NCI-H2107 treated with DMSO at 0.1 percent for 48 hours (cell line): ENCODE data around the gene PHC2.

Experiments
- DNase-seq: peaks from one replicate; lab custom pipeline; 2025; ENCODE audit not compliant: unreplicated experiment; lab: John Stamatoyannopoulos, UW

Gene PHC2

DNA sequence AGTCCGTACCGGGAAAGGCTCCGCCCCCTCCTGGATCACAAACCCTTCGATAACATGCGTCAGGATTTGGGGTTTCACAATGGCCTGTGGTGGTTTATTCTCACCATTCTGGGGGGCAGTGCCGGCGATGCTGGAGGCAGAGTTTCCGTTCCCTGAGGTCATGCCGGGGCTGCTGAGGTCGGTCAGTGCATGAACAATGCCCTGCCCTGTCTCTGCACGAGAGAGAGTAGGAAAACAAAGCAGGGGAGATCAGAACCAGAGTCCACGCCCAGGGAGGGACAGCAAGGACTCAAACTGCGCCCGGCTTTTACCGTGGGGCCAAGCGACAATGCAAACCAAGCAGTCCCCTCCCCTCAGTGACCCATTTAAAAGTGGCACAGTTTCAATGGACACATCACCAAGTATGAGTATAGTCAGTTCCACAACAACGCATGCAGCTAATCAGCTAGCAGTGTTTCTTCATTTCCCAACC lies 96.8 kb downstream of the PHC2 start:
- no peak for DNase-seq

- DNase-seq: no peak
These were observed 98.0 kb downstream of the PHC2 start for GRCh38 chr1:33332881-33333280.

GRCh38 chr1:33332357-33332789 lies 98.5 kb downstream of the PHC2 start:
- DNase-seq: no peak

DNA sequence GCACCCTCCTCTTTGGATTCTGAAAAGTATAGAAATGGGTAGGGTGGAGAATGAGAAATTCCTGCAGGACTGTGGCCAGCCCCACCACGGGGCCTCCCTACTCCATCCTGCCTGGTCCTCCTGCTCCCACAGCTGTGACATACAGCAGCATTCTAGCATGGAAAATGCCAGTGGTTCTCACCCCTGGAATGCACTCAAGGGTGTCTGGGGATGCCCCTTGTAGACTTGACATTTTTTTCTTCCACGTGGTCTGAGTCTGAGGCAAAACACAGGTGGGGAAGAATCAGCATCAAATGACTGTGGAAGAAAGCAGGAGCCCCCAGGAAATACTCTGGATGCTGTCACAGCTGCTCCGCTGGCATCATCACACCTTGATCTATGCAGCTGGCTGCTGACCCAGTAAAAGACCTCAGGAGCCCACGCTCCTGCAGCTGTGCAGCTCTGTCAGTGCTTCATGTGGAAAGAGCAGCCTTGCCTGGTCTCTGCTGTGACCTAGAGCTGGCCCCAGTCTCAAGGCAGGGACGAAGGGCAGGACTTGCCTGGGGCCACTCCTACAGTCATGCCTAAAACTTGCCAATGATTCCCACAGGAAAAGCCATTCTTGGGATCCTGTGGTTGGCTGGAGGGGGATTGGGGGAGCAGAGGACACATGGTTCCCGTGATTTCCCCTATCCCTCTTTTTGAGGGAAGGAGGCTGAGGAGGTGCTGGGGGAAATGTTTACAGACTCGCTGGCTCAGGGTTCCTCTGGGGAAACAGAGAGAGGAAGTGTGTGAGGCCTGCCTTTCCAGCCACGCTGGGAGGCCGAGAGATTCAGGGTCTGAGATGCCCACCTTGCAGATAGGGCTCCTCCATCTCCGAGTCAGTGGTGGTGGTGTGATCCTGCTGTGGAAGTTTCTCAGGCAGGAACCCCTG lies 99.2 kb downstream of the PHC2 start:
- no peak for DNase-seq

- DNase-seq: no peak
These were observed 100.0 kb downstream of the PHC2 start for GRCh38 chr1:33330906-33331305.

DNA sequence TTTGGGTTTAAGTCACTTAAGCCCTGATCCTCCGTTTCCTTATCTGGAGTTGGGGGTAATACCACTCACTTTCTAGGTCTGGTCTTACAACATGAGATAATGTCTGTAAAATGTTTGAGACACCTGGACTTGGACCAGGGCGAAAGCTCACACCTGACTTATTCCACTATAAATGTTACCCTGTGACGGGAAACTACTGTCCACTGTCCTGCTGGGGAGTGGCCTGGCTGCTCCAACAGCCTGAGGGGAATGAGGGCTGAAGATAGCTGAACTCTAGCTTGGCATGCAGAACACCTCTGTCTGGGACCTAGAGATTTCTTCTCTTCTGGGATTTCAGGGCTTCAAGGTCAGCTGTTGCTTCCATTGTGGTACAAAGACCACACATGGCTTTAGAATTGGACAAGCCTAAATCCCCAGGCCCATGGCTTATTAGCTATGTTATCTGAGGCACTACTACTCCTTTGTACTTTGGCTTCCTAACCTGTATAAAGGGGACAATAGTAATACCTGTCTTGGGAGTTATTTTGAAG lies 100.5 kb downstream of the PHC2 start:
- no peak for DNase-seq

DNA sequence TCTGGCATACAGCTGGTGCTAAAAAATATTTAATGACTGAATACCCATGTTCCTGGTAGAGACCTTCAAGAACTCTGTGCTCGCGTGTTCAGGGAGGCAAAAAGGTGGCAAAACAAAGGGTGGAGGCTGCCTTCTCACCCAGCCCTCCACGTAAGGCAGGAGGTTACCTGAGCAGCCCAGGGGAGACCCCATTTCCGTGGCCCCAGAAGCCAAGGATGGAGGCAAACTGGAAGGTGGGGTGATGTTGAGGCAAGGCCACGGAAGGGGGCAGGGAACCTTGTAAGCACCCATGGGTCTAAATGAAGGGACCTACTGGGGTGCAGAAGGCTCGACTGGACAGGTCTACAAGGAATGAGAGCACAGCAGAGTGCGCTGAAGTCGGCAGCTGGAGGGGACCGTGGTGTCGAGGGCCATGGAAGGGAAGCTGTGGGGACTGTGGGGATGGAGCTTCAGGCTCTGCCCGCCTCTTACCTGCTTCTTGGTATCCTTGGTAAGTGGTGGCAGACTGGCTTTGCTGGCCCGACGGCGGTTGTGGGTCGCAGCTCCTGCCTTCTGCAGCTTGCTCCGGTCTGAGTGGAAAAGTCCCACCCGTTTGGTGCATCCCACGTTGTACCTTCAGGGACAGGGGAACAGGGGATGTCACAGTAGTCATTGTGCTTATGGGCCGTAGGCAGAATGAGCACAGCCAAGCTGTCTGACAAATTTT lies 101.1 kb downstream of the PHC2 start:
- no peak for DNase-seq

DNA sequence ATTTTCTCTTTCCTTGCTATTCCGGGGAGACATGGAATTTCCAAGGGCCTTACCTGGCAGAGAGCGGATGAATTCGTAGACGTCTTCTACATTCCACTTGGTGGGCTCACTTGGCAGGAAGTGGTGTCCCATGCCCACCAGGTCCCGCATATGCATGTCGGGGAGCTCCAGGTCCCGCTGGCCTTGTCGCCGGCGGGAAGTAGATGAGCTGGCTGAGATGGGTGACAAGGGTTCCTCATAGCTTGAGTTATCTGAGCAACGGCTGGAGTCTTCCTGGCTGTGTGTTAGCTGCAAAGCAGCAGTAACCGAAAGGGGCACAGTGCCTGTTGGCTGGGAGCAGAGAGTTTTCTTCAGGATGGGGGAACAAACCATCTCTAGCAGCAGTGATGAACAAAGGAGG lies 102.1 kb downstream of the PHC2 start:
- no peak for DNase-seq

GRCh38 chr1:33327587-33328325 lies 103.1 kb downstream of the PHC2 start:
- no peak for DNase-seq

- no peak for DNase-seq
These were observed 104.1 kb downstream of the PHC2 start for GRCh38 chr1:33326785-33327184.

DNA sequence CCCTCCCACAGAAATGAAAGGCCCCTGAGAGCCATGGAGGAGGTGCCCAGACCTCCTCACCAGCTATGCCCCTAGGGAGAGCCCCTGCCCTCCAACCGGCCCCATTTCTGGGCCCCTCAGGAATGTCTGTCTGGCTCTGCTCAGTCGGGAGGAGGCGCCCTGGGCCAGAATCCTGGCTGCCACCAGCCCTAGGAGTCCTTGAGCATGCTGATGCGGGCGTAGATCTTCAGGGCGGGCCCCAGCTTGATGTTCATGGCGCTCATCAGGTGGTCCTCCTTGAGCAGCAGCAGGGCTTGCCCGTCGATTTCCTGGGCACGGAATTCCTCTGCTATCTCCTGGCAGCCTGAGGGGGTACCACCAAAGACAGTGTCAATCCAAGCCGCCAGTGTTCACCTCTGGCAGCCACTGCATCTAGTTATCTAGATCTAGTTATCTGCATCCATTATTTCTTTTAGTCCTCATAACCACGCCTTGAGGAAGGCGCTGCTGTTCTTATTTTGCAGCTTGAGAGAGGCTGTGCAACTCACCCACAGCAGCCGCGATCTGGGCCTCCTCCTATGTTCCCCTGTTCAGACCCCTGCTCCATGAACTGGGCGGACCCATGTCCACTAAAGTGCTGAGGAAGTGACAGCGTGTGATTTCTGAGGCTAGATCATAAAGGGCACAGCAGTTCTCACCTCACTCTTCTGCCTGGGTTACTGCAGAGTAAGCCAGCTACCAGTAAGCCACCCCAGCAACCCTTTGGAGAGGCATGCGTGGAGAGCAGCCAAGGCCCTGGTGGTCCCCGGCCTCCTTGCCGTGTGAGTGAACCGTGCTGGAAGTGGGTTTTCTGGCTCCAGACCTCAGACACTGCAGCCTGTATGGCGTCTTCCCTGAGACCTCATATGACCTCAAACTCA lies 106.0 kb downstream of the PHC2 start:
- no peak for DNase-seq

DNA sequence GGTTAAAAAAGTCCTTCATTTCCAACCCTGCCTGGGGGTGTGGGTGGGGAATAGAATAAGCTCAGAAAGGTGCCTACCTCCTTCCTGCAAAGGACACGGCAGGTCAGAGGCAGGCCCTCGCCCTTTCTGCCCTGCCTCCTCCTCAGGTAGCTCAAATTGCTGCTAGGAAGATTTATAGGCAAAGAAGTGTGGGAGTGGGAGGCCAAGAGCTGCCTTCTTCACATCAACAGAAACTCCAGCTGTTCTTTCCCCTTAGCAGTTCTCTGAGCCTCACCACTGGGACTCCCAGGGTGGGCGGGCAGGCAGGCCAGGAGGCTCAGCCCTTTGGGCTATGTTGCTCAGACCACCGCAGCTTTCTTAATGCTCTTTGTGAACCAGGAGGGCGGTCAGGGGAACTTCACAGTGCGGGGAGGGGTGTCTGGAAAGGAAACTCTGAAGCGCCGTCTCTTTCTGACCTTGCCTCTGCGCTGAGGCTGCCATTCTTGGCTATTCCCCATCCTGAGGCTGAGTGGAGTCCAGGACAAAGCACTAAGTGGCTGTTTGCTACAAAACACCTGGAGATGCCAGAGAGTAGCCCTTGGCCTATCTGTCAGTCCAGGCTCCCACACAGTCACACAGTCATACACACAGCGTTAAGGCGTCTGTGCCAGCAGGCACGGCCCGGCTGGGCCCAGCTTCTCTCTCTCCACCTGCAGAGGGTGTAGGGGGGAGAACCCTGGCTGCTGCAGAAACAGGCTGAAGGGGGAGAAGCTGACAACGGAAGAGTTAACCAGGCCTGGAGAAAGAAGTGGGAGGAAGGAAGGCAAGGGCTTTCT lies 107.0 kb downstream of the PHC2 start:
- DNase-seq: no peak

- no peak for DNase-seq
These were observed 107.9 kb downstream of the PHC2 start for GRCh38 chr1:33322870-33323585.

DNA sequence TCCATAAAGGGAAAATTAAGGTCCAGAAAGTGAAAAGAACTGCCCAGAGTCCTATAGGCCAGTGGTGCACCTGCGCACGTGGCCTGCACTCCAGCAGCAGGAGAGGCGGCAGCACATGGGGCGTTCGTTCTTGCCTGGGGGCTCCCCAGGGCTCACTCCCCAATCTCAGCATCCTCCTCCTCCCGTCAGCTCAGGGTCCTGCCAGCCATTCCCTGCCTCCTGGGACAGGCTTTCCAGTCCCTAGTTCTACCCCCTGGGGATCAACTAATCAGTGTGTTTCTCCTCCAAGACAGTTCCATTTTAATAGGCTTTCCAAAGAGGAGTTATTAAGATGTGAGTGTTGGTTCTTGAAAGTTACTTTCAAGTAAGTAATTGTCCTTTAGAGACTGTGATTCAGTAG lies 108.8 kb downstream of the PHC2 start:
- DNase-seq: no peak

- no peak for DNase-seq
These were observed 109.7 kb downstream of the PHC2 start for GRCh38 chr1:33321178-33321577.

DNA sequence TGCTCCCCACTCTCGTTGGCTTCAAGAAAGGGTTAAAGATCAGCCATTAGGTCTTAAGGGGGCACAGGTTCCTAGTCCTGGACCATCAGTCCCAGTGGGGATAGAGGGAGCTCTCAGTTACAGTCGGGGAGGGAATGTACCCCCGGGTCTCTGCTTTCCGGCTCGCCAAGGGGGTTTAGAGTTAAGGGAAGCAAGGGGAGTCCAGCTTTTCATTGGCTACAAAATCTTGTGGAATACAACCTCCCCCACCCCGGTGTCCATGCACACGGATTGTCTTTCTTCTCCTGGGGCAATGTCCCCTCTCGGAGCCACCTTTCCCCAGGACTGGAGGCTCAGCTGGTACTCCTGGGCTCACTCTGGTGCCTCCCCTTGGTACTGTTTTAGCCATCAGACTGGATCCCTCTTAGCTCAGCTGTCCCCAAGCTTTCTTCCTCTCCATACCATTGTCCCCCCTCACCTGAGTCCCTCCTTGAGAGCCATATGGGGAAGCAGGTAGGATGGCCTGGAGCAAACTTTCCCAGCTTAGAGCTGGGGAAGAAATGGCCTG lies 110.2 kb downstream of the PHC2 start, which contains the start of gene A3GALT2:
Gene A3GALT2, minus strand, starts transcription at position 480 of the 547 bp plus-strand sequence. Its CDS starts 0 bp downstream, at position 480.
- DNase-seq: no peak

- no peak for DNase-seq
These were observed 110.8 kb downstream of the PHC2 start for GRCh38 chr1:33319949-33320618.
